Trophoblast cell (in vitro differentiated cells and primary cell): ENCODE results near the gene HOXD10.
A peak's percentile ranks its signal among the peaks of the same experiment; 100 is the strongest.

Source experiments
- DNase-seq, 2 donors: peaks; one replicate each; pipeline ENCODE4 v3.0.0-alpha.2; 2016
- H2AFZ ChIP-seq: 2 replicates; pipeline ENCODE4 v1.6.1; 2013; ENCODE audit warnings: low read length, moderate library complexity, mild to moderate bottlenecking; ENCODE audit not compliant: insufficient read depth, poor library complexity
- H2AK5ac ChIP-seq: 2 replicates; pipeline ENCODE4 v1.6.1; 2013; ENCODE audit warnings: mild to moderate bottlenecking, low read length
- H2BK120ac ChIP-seq: 2 replicates; pipeline ENCODE4 v1.6.1; 2013; ENCODE audit warnings: low read length, mild to moderate bottlenecking, moderate library complexity; ENCODE audit not compliant: insufficient read depth, poor library complexity
- H2BK12ac ChIP-seq: 2 replicates; pipeline ENCODE4 v1.6.1; 2013; ENCODE audit warnings: mild to moderate bottlenecking, low read length, moderate library complexity
- H2BK5ac ChIP-seq: 2 replicates; pipeline ENCODE4 v1.6.1; 2013; ENCODE audit warnings: low read length, low read depth, moderate library complexity, mild to moderate bottlenecking; ENCODE audit not compliant: poor library complexity
- H3K14ac ChIP-seq: 2 replicates; pipeline ENCODE4 v1.6.1; 2013; ENCODE audit warnings: mild to moderate bottlenecking, low read length
- H3K18ac ChIP-seq: 2 replicates; pipeline ENCODE4 v1.6.1; 2013; ENCODE audit warnings: mild to moderate bottlenecking, low read length
- H3K23ac ChIP-seq: 2 replicates; pipeline ENCODE4 v1.6.1; 2013; ENCODE audit warnings: low read length
- H3K27ac ChIP-seq: 2 replicates; pipeline ENCODE4 v1.5.1; 2013; ENCODE audit warnings: low read depth, mild to moderate bottlenecking, inconsistent platforms, low read length, moderate library complexity
- H3K27me3 ChIP-seq: 2 replicates; pipeline ENCODE4 v1.6.1; 2013; ENCODE audit warnings: inconsistent platforms, mild to moderate bottlenecking, low read length, moderate library complexity; ENCODE audit not compliant: insufficient read depth
- H3K36me3 ChIP-seq, 2 experiments: 1 replicate in 1 of 2; 2 replicates in 1 of 2; pipeline ENCODE4 v1.6.1; 2013; ENCODE audit warnings: low read length in 2 of 2, mild to moderate bottlenecking in 2 of 2, moderate library complexity in 1 of 2; ENCODE audit not compliant: insufficient read depth in 2 of 2, control insufficient read depth in 1 of 2
- H3K4ac ChIP-seq: 2 replicates; pipeline ENCODE4 v1.6.1; 2013; ENCODE audit warnings: low read depth, mild to moderate bottlenecking, low read length, moderate library complexity
- H3K4me1 ChIP-seq, 2 experiments: 1 replicate in 1 of 2; 2 replicates in 1 of 2; pipeline ENCODE4 v1.6.1; 2013; ENCODE audit warnings: low read length in 2 of 2, mild to moderate bottlenecking in 2 of 2, moderate library complexity in 1 of 2; ENCODE audit not compliant: insufficient read depth in 2 of 2, control insufficient read depth in 1 of 2
- H3K4me2 ChIP-seq: 2 replicates; pipeline ENCODE4 v1.6.1; 2013; ENCODE audit warnings: inconsistent platforms, mild to moderate bottlenecking, low read length, moderate library complexity
- H3K4me3 ChIP-seq: 2 replicates; pipeline ENCODE4 v1.5.1; 2013; ENCODE audit warnings: mild to moderate bottlenecking, low read depth, low read length, inconsistent platforms
- H3K79me1 ChIP-seq: one replicate; pipeline ENCODE4 v1.6.1; 2013; ENCODE audit warnings: low read length
- H3K79me2 ChIP-seq: 2 replicates; pipeline ENCODE4 v1.6.1; 2013; ENCODE audit warnings: low read length, mild to moderate bottlenecking; ENCODE audit not compliant: control insufficient read depth, insufficient read depth, poor library complexity
- H3K9ac ChIP-seq: 2 replicates; pipeline ENCODE4 v1.6.1; 2013; ENCODE audit warnings: mild to moderate bottlenecking, low read length
- H3K9me3 ChIP-seq: 2 replicates; pipeline ENCODE4 v1.6.1; 2013; ENCODE audit warnings: low read depth, mild to moderate bottlenecking, control low read depth, inconsistent platforms, low read length; ENCODE audit not compliant: insufficient read depth
- H4K12ac ChIP-seq: 2 replicates; pipeline ENCODE4 v1.6.1; 2013; ENCODE audit warnings: low read depth, mild to moderate bottlenecking, low read length, moderate library complexity
- H4K8ac ChIP-seq: 2 replicates; pipeline ENCODE4 v1.6.1; 2013; ENCODE audit warnings: low read depth, mild to moderate bottlenecking, low read length, moderate library complexity
- H4K91ac ChIP-seq: one replicate; pipeline ENCODE4 v1.6.1; 2013; ENCODE audit warnings: low read depth, mild to moderate bottlenecking, low read length, moderate library complexity
- WGBS: extraction: QIAGEN DNeasy Blood & Tissue Kit; methylation state at CpG from one replicate; pipeline ENCODE4 v1.1.7; 2013; ENCODE audit warnings: missing lambda C conversion rate; ENCODE audit not compliant: insufficient read length, insufficient coverage; ENCODE audit errors: extremely low coverage; 5-methylcytosine and 5-hydroxymethylcytosine counted together

Gene HOXD10

DNA sequence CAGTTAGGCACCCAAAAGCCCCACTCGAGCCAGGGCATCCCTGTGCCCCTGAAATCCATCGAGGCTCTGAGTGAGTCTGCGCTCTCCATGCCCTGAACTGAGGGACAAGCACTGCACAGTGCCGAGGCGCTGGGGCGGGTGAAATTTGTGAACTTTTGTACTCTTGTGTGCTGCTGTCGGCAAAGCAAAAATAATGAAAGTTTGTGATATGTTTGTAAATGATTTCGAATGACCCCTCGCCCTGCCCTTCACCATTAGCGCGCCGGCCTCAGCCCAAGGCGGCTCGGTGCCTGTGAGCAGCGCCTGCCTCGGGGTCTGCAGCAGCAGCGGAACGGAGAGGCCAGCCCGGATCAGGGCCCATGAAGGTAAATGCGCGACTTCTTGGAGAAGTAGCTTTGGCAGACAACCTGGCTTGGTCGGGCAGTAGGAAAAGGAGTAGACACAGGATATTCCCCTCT lies 32.9 kb downstream of the HOXD10 start:
- no CpG with 5 or more reads among the region's 22 CpGs for WGBS
- no peak for DNase-seq
- H3K79me1 ChIP-seq = no peaks in the 10 kb centered on the region

DNA sequence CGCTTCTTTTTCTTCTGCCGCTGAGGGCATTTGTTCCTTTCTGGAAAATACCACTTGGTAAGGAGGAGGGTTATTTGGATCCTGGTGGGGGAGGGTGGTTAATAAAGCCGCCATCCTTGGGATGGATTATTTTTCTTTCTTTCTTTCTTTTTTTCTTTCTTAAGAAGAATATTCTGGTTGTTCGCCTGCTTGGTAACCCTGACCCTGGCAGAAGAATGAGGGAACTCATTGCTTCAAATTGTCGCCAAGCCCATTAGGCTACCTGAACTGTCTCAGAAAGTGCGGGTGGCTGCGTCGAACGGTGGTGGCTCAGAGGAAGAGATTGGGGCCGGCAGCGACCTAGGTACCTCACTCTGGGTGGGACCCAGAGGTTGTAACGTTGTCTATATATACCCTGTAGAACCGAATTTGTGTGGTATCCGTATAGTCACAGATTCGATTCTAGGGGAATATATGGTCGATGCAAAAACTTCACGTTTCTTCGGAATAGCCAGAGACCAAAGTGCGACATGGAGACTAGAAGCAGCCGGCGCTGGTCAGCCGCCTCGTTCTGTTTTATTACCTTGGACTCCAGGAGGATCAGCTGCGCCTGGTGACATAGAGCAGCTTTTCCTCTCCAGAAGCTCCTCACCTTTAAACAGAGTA lies 33.5 kb downstream of the HOXD10 start:
- no peak overlapping the region for H3K4ac ChIP-seq
- no peak overlapping the region for H2BK120ac ChIP-seq
- H2AK5ac ChIP-seq = no peak overlapping the region
- no peak overlapping the region for H4K8ac ChIP-seq
- no peak overlapping the region for H3K4me2 ChIP-seq
- no peak overlapping the region for H4K91ac ChIP-seq
- H3K4me1 ChIP-seq = peaks cover 5 to 7% of the 10 kb centered on the region in 2 experiments
- no peak overlapping the region for H2BK12ac ChIP-seq
- H3K4me3 ChIP-seq = no peak overlapping the region
- peaks cover 20% of the 10 kb centered on the region for H3K9me3 ChIP-seq
- H3K79me2 ChIP-seq = no peaks in the 10 kb centered on the region
- no peak for DNase-seq
- no peak overlapping the region for H4K12ac ChIP-seq
- H3K23ac ChIP-seq = no peak overlapping the region
- H3K14ac ChIP-seq = no peak overlapping the region
- H3K18ac ChIP-seq = no peak overlapping the region
- H3K9ac ChIP-seq = no peak overlapping the region
- no CpG with 5 or more reads among the region's 24 CpGs for WGBS
- H2BK5ac ChIP-seq = no peak overlapping the region
- no peaks in the 10 kb centered on the region for H3K79me1 ChIP-seq
- peaks cover 92% of the 10 kb centered on the region for H3K27me3 ChIP-seq
- H3K36me3 ChIP-seq = no peaks in the 10 kb centered on the region
- no peak overlapping the region for H3K27ac ChIP-seq
- H2AFZ ChIP-seq = no peak overlapping the region

More for the DNA sequence above, 32.9 kb downstream of the HOXD10 start:
- H2BK120ac ChIP-seq = no peak overlapping the region
- H3K4me2 ChIP-seq = no peak overlapping the region
- no peak overlapping the region for H3K14ac ChIP-seq
- no peak overlapping the region for H4K8ac ChIP-seq
- H3K27me3 ChIP-seq = peaks cover 90% of the 10 kb centered on the region
- H2BK5ac ChIP-seq = no peak overlapping the region
- no peak overlapping the region for H3K18ac ChIP-seq
- H3K79me2 ChIP-seq = no peaks in the 10 kb centered on the region
- H3K4me3 ChIP-seq = no peak overlapping the region
- no peak overlapping the region for H2AFZ ChIP-seq
- H3K23ac ChIP-seq = no peak overlapping the region
- no peak overlapping the region for H3K27ac ChIP-seq
- H3K9me3 ChIP-seq = peaks cover 20% of the 10 kb centered on the region
- H2AK5ac ChIP-seq = no peak overlapping the region
- no peak overlapping the region for H2BK12ac ChIP-seq
- no peak overlapping the region for H3K4ac ChIP-seq
- no peaks in the 10 kb centered on the region for H3K36me3 ChIP-seq
- H4K12ac ChIP-seq = no peak overlapping the region
- H3K4me1 ChIP-seq = peaks cover 5 to 7% of the 10 kb centered on the region in 2 experiments
- H3K9ac ChIP-seq = no peak overlapping the region
- no peak overlapping the region for H4K91ac ChIP-seq

DNA sequence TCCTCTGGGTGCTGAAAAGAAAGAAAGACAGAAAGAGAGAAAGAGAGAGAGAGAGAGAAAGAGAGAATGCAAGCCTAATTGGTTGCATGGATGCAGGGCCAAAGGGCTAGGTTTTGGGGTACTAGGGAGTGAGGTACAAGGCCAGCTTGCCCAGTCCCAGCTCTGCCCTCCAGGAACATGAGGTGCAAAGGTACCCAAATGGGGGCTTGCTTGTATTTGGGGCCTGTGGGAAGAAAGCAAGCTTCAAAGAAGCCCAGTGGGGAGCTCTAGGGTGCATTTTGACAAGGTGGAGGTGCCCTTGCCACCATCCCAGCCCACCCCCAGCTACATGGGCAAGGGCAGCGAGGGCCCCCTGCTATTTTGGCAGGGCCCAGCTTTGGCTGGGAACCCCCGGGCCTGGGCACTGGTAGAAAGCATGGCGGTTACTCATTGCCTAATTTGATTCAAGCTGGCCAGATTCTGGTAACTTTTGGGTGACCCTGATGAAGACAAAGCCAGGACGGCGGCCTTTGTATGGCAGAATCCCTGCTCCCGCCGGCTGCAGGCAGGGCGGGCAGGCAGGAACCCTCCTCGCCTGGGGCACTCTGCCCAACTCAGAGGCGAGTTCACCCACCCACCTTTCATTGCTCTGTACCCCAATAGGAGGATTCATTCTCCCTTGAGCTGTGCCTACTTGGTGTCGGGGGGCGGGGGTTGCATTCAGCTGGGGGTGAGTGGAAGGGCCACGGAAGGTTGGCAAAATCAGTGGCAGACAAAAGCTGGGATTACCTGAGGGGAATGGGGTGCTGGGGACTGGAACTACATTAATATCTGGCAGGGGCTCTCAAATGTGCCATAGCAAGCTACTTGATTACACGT lies 34.2 kb downstream of the HOXD10 start:
- H3K18ac ChIP-seq = no peak overlapping the region
- peaks cover 20% of the 10 kb centered on the region for H3K9me3 ChIP-seq
- no peak overlapping the region for H3K27ac ChIP-seq
- H2BK5ac ChIP-seq = no peak overlapping the region
- peaks cover 92% of the 10 kb centered on the region for H3K27me3 ChIP-seq
- no peak overlapping the region for H2AFZ ChIP-seq
- DNase-seq = no peak
- no peak overlapping the region for H4K8ac ChIP-seq
- H3K4me3 ChIP-seq = no peak overlapping the region
- no peak overlapping the region for H4K12ac ChIP-seq
- no peak overlapping the region for H3K9ac ChIP-seq
- H3K4ac ChIP-seq = no peak overlapping the region
- H3K79me2 ChIP-seq = no peaks in the 10 kb centered on the region
- H3K4me1 ChIP-seq = peaks cover 5 to 7% of the 10 kb centered on the region in 2 experiments
- H3K36me3 ChIP-seq = no peaks in the 10 kb centered on the region
- H3K79me1 ChIP-seq = no peaks in the 10 kb centered on the region
- WGBS = no CpG with 5 or more reads among the region's 14 CpGs
- H2BK12ac ChIP-seq = no peak overlapping the region
- no peak overlapping the region for H3K4me2 ChIP-seq
- no peak overlapping the region for H4K91ac ChIP-seq
- H2AK5ac ChIP-seq = no peak overlapping the region
- H3K23ac ChIP-seq = no peak overlapping the region
- no peak overlapping the region for H3K14ac ChIP-seq
- H2BK120ac ChIP-seq = no peak overlapping the region

- Histone ChIP-seq H3K14ac (no peak within 1 kb of the TSS), H3K79me2 (no peaks in the 10 kb centered on the region), H2AK5ac (no peak within 1 kb of the TSS), H4K8ac (no peak within 1 kb of the TSS), H3K36me3 (no peaks in the 10 kb centered on the region), H3K18ac (no peak within 1 kb of the TSS), H2AFZ (peak within 1 kb of the TSS; percentile 30), H3K23ac (no peak within 1 kb of the TSS), H2BK12ac (no peak within 1 kb of the TSS), H2BK120ac (no peak within 1 kb of the TSS), H3K4ac (no peak within 1 kb of the TSS), H3K9ac (no peak within 1 kb of the TSS), H3K79me1 (no peaks in the 10 kb centered on the region), H3K27me3 (peaks cover 90% of the 10 kb centered on the region), H3K4me3 (peak within 1 kb of the TSS; percentile 33), H3K9me3 (peaks cover 20% of the 10 kb centered on the region), H4K91ac (no peak within 1 kb of the TSS), H2BK5ac (no peak within 1 kb of the TSS), H3K27ac (no peak within 1 kb of the TSS), H3K4me2 (peak within 1 kb of the TSS; percentile 47), H4K12ac (no peak within 1 kb of the TSS), H3K4me1 (peaks cover 5 to 7% of the 10 kb centered on the region in 2 experiments)
- no CpG with 5 or more reads among the region's 55 CpGs for WGBS
- no peak for DNase-seq
Measured at GRCh38 chr2:176151442-176152287, 35.1 kb downstream of the HOXD10 start, which contains the start of gene HOXD4. Gene HOXD4, plus strand, starts transcription at chr2:176151550. Its CDS starts 84 bp downstream, at chr2:176151634.
